Measurements from ENCODE around the gene CBLN3.

The CBLN3 gene

DNA sequence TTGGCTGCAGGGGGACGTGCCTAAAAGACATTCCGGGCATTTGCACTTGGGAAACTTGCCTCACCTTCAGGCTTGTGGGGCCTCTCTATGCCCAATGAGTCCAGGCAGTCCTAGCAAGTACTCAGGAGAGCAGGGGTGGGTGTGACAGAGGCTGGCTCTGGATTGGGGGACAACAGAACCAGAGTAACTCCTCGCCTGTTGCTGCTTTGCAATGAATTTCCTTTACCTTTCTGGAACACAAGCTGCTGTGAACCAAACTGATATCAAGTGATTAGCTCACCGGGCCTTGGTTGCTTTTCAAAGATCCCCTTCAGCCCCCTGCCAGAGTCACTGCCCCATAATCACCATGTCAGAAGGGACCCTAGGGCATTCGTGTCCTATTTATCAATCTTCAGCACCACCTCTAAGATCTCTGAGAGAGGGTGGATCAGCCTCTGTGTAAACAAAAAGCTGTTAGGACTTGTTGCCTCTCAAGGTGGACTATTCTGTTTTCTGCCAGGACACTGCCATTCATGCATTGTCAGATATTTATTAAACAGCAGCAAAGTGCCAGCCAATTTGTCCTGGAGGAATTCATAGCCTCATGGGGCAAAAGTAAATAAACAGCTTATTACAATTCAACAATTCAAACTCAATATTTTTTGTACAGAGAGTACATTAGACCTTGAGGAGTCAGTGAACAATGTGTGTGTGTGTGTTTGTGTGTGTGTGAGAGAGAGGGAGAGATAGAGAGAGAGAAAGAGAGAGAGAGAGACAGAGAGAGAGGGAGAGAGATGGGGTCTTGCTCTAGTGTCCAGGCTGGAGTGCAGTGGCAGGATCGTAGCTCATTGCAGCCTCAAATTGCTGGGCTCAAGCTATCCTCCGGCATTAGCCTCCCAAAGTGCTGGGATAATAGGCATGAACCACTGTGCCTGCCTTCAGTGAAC is 50.2 kb downstream of the CBLN3 start:
- DNase-seq = no peak

DNA sequence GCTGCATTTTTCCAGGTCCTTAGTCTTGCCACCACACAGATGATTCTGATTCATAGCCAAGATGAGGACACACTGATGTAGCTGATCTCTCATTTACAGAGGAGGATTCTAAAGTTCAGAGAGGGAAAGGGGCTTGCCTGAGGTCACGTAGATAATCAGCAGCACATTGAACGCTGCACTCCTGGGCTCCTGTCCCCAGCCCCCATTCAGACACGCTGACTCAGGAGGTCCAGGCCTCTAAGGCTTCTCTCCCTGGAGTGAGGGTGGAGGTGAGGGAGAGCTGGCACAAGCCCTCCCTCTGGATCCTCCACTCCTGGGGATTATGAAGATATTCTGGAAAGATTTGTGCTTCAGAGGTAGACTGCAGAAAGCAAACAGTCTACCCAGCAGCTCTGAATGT is 51.1 kb downstream of the CBLN3 start:
- no peak for DNase-seq

DNA sequence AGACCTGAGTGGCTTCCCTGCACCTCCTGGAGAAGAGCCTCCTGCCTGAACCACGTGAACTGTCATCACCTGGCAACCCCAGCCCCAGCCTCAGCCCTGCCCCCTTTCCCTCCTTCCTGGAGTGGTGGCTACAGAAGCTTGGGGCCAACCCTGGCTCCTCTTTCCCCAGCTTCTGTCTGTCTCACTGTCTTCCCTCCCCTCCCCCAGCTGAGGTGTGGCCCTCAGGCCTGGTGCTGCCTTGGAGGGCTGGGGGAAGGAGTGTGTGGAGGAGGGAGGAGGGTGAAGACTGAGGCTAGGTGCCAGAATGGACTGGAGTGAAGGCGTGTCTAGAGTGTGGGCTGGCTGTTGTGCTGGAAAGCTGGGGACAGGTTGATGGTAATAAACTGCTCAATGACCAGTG is 51.8 kb downstream of the CBLN3 start:
- DNase-seq = no peak

DNA sequence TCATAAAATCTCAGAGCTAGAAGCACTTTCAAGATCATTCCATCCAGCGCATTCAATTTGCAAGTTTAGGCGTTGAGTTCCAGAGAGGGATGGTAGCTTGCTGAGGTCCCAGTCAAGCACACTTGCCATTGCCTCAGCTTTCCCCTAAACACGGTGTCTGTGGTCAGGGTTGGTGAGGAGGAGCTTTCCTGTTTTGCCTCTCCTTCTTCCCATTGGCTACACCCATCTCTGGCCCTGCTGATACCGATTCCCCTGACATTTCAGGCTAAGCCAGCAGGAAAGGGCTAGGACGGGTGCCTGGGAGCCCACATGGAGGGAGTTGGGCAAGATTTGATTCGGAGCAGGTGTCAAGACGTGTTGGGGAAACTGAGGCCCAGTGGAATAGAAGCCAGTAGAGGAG is 52.3 kb downstream of the CBLN3 start:
- no peak for DNase-seq
